Measurements from ENCODE around the gene EP400.

Gene EP400

DNA sequence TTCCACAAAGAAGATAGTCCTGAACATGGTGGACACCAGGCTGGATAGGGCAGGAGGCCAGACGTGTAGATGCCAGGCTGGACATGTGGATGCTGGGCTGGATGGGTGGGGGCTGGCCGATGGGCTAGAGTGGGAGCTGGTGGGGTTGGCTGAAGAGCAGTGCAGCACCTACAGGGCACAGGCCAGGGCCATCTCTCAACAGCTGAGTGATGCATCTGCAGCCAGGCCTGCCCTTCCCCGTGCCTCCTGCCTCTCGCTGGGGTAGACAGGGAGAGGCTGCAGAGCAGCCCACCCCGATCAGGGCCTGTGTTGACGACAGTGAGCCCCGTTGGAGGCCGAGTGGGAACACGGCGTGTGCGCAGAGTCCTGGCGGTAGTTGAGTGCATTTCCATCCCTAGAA, 39.3 kb downstream of the EP400 start:
- TF ChIP-seq, protein P1, sequence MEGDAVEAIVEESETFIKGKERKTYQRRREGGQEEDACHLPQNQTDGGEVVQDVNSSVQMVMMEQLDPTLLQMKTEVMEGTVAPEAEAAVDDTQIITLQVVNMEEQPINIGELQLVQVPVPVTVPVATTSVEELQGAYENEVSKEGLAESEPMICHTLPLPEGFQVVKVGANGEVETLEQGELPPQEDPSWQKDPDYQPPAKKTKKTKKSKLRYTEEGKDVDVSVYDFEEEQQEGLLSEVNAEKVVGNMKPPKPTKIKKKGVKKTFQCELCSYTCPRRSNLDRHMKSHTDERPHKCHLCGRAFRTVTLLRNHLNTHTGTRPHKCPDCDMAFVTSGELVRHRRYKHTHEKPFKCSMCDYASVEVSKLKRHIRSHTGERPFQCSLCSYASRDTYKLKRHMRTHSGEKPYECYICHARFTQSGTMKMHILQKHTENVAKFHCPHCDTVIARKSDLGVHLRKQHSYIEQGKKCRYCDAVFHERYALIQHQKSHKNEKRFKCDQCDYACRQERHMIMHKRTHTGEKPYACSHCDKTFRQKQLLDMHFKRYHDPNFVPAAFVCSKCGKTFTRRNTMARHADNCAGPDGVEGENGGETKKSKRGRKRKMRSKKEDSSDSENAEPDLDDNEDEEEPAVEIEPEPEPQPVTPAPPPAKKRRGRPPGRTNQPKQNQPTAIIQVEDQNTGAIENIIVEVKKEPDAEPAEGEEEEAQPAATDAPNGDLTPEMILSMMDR (IDR thresholded peaks at IDR 0.05), result no peak

DNA sequence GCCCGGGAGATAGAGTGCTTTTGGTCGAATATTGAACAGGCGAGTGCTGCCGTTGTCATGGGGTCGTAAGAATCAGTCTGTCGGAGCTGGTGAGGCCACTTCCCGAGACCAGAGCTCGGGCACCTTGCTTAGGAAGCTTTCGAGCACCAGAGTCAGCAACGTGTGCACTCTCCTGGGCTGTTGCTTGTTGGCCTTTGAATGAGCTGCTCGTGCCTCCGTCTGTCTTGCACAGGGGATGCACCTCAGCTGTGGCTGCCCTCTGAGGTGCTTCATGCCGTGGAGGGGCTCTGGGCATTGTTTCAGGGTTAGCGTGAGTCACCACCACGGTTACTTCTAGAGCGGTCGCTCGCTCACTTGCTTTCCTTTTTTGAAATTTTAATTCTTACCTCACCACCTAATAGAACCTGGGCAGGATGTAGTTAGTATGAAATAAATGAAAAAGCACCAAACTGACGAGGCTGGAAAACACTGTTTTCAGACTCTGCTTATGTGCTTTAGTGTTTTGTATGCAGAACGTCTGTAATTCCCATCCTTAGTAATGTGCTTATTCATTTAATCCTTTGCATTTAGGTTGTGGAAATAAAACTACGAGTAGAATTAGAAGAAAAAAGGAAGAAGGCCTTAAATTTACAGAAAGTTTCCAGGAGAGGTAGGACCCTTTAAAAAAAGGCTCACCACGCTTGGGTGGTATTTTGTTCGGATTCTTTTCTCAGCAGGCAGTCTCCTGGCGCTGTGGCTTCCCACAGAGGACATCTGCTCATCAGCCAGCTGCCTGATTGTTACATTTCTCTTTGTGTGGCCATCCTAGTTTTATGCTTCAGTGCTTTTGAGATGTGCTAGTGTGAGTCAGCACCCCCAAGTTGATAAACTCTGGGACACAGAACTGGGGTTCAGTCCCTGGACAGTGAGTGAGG, 40.6 kb downstream of the EP400 start:
- TF ChIP-seq, protein P1 (IDR thresholded peaks at IDR 0.05), result no peak

DNA sequence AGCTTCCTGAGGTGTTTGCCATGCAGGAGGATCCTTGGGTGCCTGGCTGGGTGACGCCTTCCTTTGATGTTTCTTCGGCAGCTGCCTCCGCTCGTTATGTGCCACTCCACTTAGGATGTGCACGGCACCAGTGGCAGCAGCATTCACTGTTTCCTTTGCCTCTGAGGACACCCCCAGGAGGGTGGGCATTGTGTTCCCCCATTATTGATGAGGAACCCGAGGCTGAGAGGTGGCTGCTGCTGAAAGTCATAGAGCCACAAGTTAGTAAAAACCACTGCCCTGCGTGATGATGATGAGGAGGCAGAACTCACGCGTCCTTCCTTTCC, 41.2 kb downstream of the EP400 start:
- TF ChIP-seq, protein P1 (IDR thresholded peaks at IDR 0.05), result no peak

DNA sequence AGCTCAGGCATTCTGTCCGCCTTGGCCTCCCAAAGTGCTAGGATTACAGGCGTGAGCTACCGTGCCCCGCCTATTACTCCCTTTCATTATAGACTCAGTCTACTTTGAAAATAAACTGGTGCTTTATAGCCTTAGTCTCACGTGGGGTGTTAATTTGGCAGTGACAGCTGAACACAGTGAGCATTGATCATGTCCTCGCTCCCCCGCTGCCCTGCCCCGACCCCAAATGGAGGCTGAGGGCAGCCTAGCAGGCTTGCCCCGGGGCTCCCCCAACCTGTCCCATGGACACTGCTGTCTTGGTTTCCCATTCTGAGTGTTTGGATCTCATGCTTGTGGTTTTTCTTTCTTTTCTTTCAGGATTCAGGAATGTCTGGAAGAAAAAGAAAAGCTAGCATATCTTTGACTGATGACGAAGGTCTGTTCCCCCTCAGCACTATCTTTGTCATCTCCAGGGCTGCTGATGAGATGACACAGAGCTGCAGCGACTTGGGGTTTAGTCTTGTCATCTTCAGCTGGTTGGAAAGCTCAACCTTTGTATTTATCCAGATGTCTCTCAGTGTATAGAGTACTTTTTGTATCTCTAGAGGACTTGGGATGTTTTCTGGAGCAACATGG, 42.2 kb downstream of the EP400 start:
- TF ChIP-seq, protein P1 (IDR thresholded peaks at IDR 0.05), result no peak

DNA sequence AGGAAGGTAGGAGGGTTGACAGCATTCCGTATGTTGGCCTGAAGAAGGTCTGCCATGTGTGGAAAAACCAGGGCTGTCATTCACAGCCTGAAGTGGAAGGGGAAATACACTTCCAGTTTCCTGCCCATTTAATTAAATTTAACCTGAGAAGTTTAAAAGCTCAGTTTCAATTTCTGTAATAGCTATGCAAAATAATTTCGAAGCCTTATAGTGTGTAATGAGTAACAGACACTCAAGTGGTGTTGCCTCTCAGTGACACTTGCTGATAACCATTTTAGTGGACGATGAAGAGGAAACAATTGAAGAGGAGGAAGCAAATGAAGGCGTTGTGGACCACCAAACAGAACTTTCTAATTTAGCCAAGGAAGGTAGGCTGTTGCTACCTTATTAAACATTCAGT, 44.8 kb downstream of the EP400 start:
- TF ChIP-seq, protein P1 (IDR thresholded peaks at IDR 0.05), result no peak

DNA sequence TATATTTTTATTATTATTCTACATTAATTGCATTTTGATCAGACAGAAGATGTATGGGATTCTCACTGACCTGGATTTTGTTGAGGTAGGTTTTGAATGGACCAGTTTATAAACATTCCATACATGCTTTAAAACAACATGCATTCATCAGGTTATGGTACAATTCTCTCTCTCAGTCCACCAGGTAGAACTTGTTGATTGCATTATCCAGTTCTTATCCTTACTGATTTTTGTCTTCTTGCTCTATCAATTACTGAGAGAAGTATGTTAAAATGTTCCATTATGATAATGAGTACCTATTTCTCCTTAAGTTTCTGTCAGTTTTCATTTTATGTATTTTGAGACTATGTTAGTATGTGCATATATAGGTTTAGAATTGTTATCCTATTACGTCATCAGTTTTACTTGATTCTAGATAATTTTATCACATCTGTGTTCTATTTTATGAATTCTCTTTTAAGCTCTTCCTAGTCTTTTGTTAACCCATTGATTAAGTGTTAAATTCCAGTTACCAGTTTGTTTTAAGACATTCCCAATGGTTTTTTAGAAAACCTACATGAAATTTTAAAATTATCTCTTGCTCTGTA, 50.6 kb downstream of the EP400 start:
- TF ChIP-seq, protein P1 (IDR thresholded peaks at IDR 0.05), result no peak

DNA sequence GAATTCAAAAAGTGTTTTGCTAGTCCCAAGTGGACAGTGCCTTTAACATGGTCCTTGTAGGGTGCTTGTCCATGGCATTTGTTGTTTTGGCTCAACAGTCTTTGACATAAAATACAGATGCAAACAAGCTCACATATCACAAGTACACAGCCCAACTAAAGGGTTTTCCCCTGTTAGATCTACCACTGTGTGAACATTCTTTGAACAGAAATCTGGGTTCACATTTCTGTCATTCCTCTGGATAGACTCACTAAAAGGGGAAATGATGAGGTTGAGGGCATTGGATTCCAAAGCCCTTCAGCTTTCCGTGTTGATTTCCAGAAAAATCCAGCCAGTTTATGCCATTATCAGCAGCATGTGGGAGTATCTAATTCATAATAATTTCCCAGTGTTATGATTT, 54.1 kb downstream of the EP400 start:
- TF ChIP-seq, protein P1 (IDR thresholded peaks at IDR 0.05), result no peak

Measured in LNCAP (cell line).